ENCODE data around the gene CLEC4M.

CLEC4M gene

GRCh38 chr19:7762719-7763293, at the start of gene CLEC4M:
CLEC4M (plus strand) TSS chr19:7763243; CDS start chr19:7763267, 24 bp downstream.
- no peak for DNase-seq

GRCh38 chr19:7715671-7716070, 47.4 kb upstream of the CLEC4M start:
- DNase-seq = no peak

GRCh38 chr19:7716762-7717161, 46.3 kb upstream of the CLEC4M start:
- DNase-seq = no peak

GRCh38 chr19:7718668-7719067, 44.4 kb upstream of the CLEC4M start:
- no peak for DNase-seq

GRCh38 chr19:7720351-7720750, 42.7 kb upstream of the CLEC4M start:
- no peak for DNase-seq

GRCh38 chr19:7722231-7722651, 40.8 kb upstream of the CLEC4M start:
- DNase-seq = no peak

- DNase-seq = no peak
Observed at GRCh38 chr19:7725791-7726190, 37.3 kb upstream of the CLEC4M start.

- DNase-seq = no peak
Observed at GRCh38 chr19:7729211-7729610, 33.8 kb upstream of the CLEC4M start.

GRCh38 chr19:7729831-7730285, 33.2 kb upstream of the CLEC4M start:
- DNase-seq = no peak

GRCh38 chr19:7730286-7731217, 32.5 kb upstream of the CLEC4M start:
- no peak for DNase-seq

- no peak for DNase-seq
Observed at GRCh38 chr19:7731218-7731595, 31.8 kb upstream of the CLEC4M start.

GRCh38 chr19:7731615-7732014, 31.4 kb upstream of the CLEC4M start:
- DNase-seq = no peak

- DNase-seq = no peak
Observed at GRCh38 chr19:7732045-7732444, 31.0 kb upstream of the CLEC4M start, which contains the start of gene CLEC4G. CLEC4G (minus strand) TSS chr19:7732110; CDS start chr19:7732102, 8 bp downstream.

- DNase-seq = no peak
Observed at GRCh38 chr19:7733376-7733775, 29.7 kb upstream of the CLEC4M start.

GRCh38 chr19:7734220-7735203, 28.5 kb upstream of the CLEC4M start:
- DNase-seq = no peak

- no peak for DNase-seq
Observed at GRCh38 chr19:7736148-7736547, 26.9 kb upstream of the CLEC4M start.

GRCh38 chr19:7737215-7737614, 25.8 kb upstream of the CLEC4M start:
- no peak for DNase-seq

- no peak for DNase-seq
Observed at GRCh38 chr19:7738023-7738422, 25.0 kb upstream of the CLEC4M start.

- no peak for DNase-seq
Observed at GRCh38 chr19:7739211-7739755, 23.8 kb upstream of the CLEC4M start.

GRCh38 chr19:7739801-7740681, 23.0 kb upstream of the CLEC4M start:
- DNase-seq = no peak

- no peak for DNase-seq
Observed at GRCh38 chr19:7740682-7741054, 22.4 kb upstream of the CLEC4M start.

GRCh38 chr19:7742575-7742974, 20.5 kb upstream of the CLEC4M start:
- no peak for DNase-seq

All from NK-92 treated with Interleukin-12 subunit alpha and Interleukin-12 subunit beta, amount 100 ng/mL, for 24 hours (cell line).